ENCODE measurements around the gene C5.

DNA sequence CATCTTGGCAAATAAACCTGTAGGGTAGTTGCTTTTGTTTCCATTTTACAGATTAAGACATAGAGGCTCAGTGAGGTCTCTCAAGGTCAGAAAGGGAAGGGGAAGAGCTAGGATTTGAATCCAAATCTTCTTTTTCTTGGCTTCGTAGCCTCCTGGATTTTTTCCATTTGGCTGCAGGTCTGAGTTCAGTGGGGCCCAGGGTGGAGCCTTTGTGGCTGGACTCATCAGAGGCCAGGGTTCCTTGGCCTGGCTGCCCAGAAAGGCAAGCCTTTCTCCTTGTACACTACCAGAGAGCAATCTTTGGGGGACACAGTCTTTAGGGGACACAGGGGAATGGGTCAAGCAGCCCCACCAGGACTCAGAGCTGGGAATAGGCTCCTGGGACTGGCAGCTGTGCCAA, 112.9 kb downstream of the C5 start:
- TF ChIP-seq, protein P1, sequence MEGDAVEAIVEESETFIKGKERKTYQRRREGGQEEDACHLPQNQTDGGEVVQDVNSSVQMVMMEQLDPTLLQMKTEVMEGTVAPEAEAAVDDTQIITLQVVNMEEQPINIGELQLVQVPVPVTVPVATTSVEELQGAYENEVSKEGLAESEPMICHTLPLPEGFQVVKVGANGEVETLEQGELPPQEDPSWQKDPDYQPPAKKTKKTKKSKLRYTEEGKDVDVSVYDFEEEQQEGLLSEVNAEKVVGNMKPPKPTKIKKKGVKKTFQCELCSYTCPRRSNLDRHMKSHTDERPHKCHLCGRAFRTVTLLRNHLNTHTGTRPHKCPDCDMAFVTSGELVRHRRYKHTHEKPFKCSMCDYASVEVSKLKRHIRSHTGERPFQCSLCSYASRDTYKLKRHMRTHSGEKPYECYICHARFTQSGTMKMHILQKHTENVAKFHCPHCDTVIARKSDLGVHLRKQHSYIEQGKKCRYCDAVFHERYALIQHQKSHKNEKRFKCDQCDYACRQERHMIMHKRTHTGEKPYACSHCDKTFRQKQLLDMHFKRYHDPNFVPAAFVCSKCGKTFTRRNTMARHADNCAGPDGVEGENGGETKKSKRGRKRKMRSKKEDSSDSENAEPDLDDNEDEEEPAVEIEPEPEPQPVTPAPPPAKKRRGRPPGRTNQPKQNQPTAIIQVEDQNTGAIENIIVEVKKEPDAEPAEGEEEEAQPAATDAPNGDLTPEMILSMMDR (IDR thresholded peaks at IDR 0.05 in 2 of 3, conservative IDR thresholded peaks at IDR 0.05 in 1 of 3; ENCODE audit: borderline replicate concordance in 1 of 3, insufficient read depth in 1 of 3, low read depth in 2 of 3, low read length in 2 of 3): no peak
- TF ChIP-seq RAD21 (IDR thresholded peaks at IDR 0.05; ENCODE audit: low read depth): no peak
- no peak for TF ChIP-seq CEBPB (IDR thresholded peaks at IDR 0.05; ENCODE audit: low read depth)
- no peak for TF ChIP-seq POLR2AphosphoS5 (IDR thresholded peaks at IDR 0.05; ENCODE audit: low read depth, low read length)
- TF ChIP-seq, protein P2, sequence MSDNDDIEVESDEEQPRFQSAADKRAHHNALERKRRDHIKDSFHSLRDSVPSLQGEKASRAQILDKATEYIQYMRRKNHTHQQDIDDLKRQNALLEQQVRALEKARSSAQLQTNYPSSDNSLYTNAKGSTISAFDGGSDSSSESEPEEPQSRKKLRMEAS (IDR thresholded peaks at IDR 0.05): no peak

All from HCT116 (cell line).